Measurements from ENCODE around the gene PTPRN2. TPM values are rescaled to one million over a fixed set of nuclear protein-coding genes. Genes with fewer than 3 reads are reported as not detected.

The PTPRN2 gene
- total and polyA plus RNA-seq, 2 donors (not counting 1 experiment from before 2014, with no cell fraction given), result 0.54 to 1.2 TPM

- Histone ChIP-seq H3K9me3 (ENCODE audit: control insufficient read depth, insufficient read depth, low read depth, low read length) (no peaks in the 10 kb centered on the region), H3K4me2 (ENCODE audit: extremely low read depth, insufficient read depth, low read length) (no peak overlapping the region), H3K79me2 (ENCODE audit: control insufficient read depth, insufficient read depth, low read length) (no peaks in the 10 kb centered on the region), H3K4me1 (ENCODE audit: control insufficient read depth, extremely low read depth, insufficient read depth, low read length) (no peaks in the 10 kb centered on the region), H2AFZ (ENCODE audit: low read length) (no peak overlapping the region), H3K9ac (ENCODE audit: insufficient read depth, low read length) (no peak overlapping the region), H3K36me3 (ENCODE audit: control insufficient read depth, insufficient read depth, low read length) (no peaks in the 10 kb centered on the region), H3K27me3 (ENCODE audit: control insufficient read depth, insufficient read depth, low read length) (no peaks in the 10 kb centered on the region), H4K20me1 (ENCODE audit: control insufficient read depth, extremely low read depth, insufficient read depth, low read length) (no peaks in the 10 kb centered on the region), H3K4me3 (replicated peaks in 1 of 4; ENCODE audit: control extremely low read depth in 1 of 4, insufficient read depth in 1 of 4, low read depth in 3 of 4, low read length in 4 of 4) (no peak overlapping the region), H3K27ac (ENCODE audit: insufficient read depth, low read length) (no peak overlapping the region)
- TF ChIP-seq, protein P1, sequence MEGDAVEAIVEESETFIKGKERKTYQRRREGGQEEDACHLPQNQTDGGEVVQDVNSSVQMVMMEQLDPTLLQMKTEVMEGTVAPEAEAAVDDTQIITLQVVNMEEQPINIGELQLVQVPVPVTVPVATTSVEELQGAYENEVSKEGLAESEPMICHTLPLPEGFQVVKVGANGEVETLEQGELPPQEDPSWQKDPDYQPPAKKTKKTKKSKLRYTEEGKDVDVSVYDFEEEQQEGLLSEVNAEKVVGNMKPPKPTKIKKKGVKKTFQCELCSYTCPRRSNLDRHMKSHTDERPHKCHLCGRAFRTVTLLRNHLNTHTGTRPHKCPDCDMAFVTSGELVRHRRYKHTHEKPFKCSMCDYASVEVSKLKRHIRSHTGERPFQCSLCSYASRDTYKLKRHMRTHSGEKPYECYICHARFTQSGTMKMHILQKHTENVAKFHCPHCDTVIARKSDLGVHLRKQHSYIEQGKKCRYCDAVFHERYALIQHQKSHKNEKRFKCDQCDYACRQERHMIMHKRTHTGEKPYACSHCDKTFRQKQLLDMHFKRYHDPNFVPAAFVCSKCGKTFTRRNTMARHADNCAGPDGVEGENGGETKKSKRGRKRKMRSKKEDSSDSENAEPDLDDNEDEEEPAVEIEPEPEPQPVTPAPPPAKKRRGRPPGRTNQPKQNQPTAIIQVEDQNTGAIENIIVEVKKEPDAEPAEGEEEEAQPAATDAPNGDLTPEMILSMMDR (conservative IDR thresholded peaks at IDR 0.05 in 1 of 2, IDR thresholded peaks at IDR 0.05 in 1 of 2; ENCODE audit: low read depth in 1 of 2, low read length in 2 of 2), result no peak
- TF ChIP-seq EZH2 (IDR thresholded peaks at IDR 0.05; ENCODE audit: low read length, missing control alignments), result no peak
- DNase-seq (ENCODE audit: low read depth in 2 of 2), result no peak
Measured at GRCh38 chr7:157927313-157927925, 660.2 kb downstream of the PTPRN2 start.

- H3K79me2 ChIP-seq (ENCODE audit: control insufficient read depth, insufficient read depth, low read length), result no peaks in the 10 kb centered on the region
- H3K27me3 ChIP-seq (ENCODE audit: control insufficient read depth, insufficient read depth, low read length), result no peaks in the 10 kb centered on the region
- H3K36me3 ChIP-seq (ENCODE audit: control insufficient read depth, insufficient read depth, low read length), result no peaks in the 10 kb centered on the region
- TF ChIP-seq, protein P1 (conservative IDR thresholded peaks at IDR 0.05 in 1 of 2, IDR thresholded peaks at IDR 0.05 in 1 of 2; ENCODE audit: low read depth in 1 of 2, low read length in 2 of 2), result no peak
- TF ChIP-seq EZH2 (IDR thresholded peaks at IDR 0.05; ENCODE audit: low read length, missing control alignments), result no peak
- H2AFZ ChIP-seq (ENCODE audit: low read length), result no peak overlapping the region
- no peaks in the 10 kb centered on the region for H3K4me1 ChIP-seq (ENCODE audit: control insufficient read depth, extremely low read depth, insufficient read depth, low read length)
- H3K4me3 ChIP-seq (replicated peaks in 1 of 4; ENCODE audit: control extremely low read depth in 1 of 4, insufficient read depth in 1 of 4, low read depth in 3 of 4, low read length in 4 of 4), result no peak overlapping the region
- H3K27ac ChIP-seq (ENCODE audit: insufficient read depth, low read length), result no peak overlapping the region
- no peaks in the 10 kb centered on the region for H4K20me1 ChIP-seq (ENCODE audit: control insufficient read depth, extremely low read depth, insufficient read depth, low read length)
- H3K4me2 ChIP-seq (ENCODE audit: extremely low read depth, insufficient read depth, low read length), result no peak overlapping the region
- no peak for DNase-seq (ENCODE audit: low read depth in 2 of 2)
- H3K9me3 ChIP-seq (ENCODE audit: control insufficient read depth, insufficient read depth, low read depth, low read length), result no peaks in the 10 kb centered on the region
- no peak overlapping the region for H3K9ac ChIP-seq (ENCODE audit: insufficient read depth, low read length)
Measured at GRCh38 chr7:157926521-157927150, 661.0 kb downstream of the PTPRN2 start.

DNA sequence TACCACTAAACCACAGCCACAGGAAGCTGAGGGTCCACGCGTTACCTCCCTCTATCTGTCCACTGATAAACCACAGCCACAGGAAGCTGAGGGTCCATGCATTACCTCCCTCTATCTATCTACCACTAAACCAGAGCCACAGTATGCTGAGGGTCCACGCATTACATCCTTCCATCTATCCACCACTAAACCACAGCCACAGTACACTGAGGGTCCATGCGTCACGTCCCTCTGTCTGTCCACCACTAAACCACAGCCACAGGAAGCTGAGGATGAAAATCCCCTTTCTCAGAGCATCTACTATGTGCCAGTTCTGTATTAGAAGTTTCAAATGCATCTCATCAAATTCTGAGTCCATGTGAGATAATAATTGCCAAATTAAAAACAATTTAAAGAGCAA, 661.5 kb downstream of the PTPRN2 start:
- Histone ChIP-seq H3K4me1 (ENCODE audit: control insufficient read depth, extremely low read depth, insufficient read depth, low read length) (no peaks in the 10 kb centered on the region), H3K36me3 (ENCODE audit: control insufficient read depth, insufficient read depth, low read length) (no peaks in the 10 kb centered on the region), H3K4me2 (ENCODE audit: extremely low read depth, insufficient read depth, low read length) (no peak overlapping the region), H3K9me3 (ENCODE audit: control insufficient read depth, insufficient read depth, low read depth, low read length) (no peaks in the 10 kb centered on the region), H3K27ac (ENCODE audit: insufficient read depth, low read length) (no peak overlapping the region), H2AFZ (ENCODE audit: low read length) (no peak overlapping the region), H3K27me3 (ENCODE audit: control insufficient read depth, insufficient read depth, low read length) (no peaks in the 10 kb centered on the region), H3K9ac (ENCODE audit: insufficient read depth, low read length) (no peak overlapping the region), H4K20me1 (ENCODE audit: control insufficient read depth, extremely low read depth, insufficient read depth, low read length) (no peaks in the 10 kb centered on the region), H3K79me2 (ENCODE audit: control insufficient read depth, insufficient read depth, low read length) (no peaks in the 10 kb centered on the region), H3K4me3 (replicated peaks in 1 of 4; ENCODE audit: control extremely low read depth in 1 of 4, insufficient read depth in 1 of 4, low read depth in 3 of 4, low read length in 4 of 4) (no peak overlapping the region)
- TF ChIP-seq, protein P1 (conservative IDR thresholded peaks at IDR 0.05 in 1 of 2, IDR thresholded peaks at IDR 0.05 in 1 of 2; ENCODE audit: low read depth in 1 of 2, low read length in 2 of 2), result no peak
- no peak for TF ChIP-seq EZH2 (IDR thresholded peaks at IDR 0.05; ENCODE audit: low read length, missing control alignments)
- DNase-seq (ENCODE audit: low read depth in 2 of 2), result no peak

All from fibroblast of lung (primary cell).